Smooth muscle cell (in vitro differentiated cells): Measurements from ENCODE around the gene TRPC4AP. TPM values are rescaled to one million over a fixed set of nuclear protein-coding genes. Genes with fewer than 3 reads are reported as not detected.

Experiments
- DNase-seq: peaks from one replicate; lab custom pipeline; 2025; ENCODE audit not compliant: unreplicated experiment; lab: John Stamatoyannopoulos, UW
- H2AFZ ChIP-seq: fragments of 200-600 bp; sonication (generic); 2 replicates; pipeline ENCODE4 v1.6.0; 2016; ENCODE audit warnings: antibody characterized with exemption, low read depth, mild to moderate bottlenecking
- H3F3A ChIP-seq: fragments of 200-600 bp; sonication (generic); 2 replicates; pipeline ENCODE4 v1.6.0; 2017; ENCODE audit warnings: antibody characterized with exemption, low read depth
- H3K27ac ChIP-seq: fragments of 200-600 bp; sonication (generic); 2 replicates; pipeline ENCODE4 v1.5.1; 2016; ENCODE audit warnings: low read depth, mild to moderate bottlenecking
- H3K27me3 ChIP-seq: fragments of 200-600 bp; sonication (generic); 2 replicates; pipeline ENCODE4 v1.6.1; 2016; ENCODE audit warnings: low read depth, mild to moderate bottlenecking
- H3K36me3 ChIP-seq: fragments of 200-600 bp; sonication (generic); 2 replicates; pipeline ENCODE4 v1.5.1; 2016; ENCODE audit warnings: low read depth
- H3K4me1 ChIP-seq: fragments of 200-600 bp; sonication (generic); 2 replicates; pipeline ENCODE4 v1.5.1; 2016; ENCODE audit warnings: low read depth
- H3K4me2 ChIP-seq: fragments of 200-600 bp; sonication (generic); 2 replicates; pipeline ENCODE4 v1.6.0; 2016; ENCODE audit warnings: mild to moderate bottlenecking
- H3K4me3 ChIP-seq: fragments of 200-600 bp; sonication (generic); 2 replicates; pipeline ENCODE4 v1.5.1; 2016; ENCODE audit warnings: mild to moderate bottlenecking
- H3K79me2 ChIP-seq: fragments of 200-600 bp; sonication (generic); 2 replicates; pipeline ENCODE4 v1.6.0; 2016; ENCODE audit warnings: low read depth, mild to moderate bottlenecking
- H3K9ac ChIP-seq: fragments of 200-600 bp; sonication (generic); 2 replicates; pipeline ENCODE4 v1.6.0; 2016; ENCODE audit warnings: low read depth
- H3K9me3 ChIP-seq: fragments of 200-600 bp; sonication (generic); replicated peaks from 2 replicates; pipeline ENCODE4 v1.5.1; 2016; ENCODE audit warnings: low read depth
- H4K20me1 ChIP-seq: fragments of 200-600 bp; sonication (generic); 2 replicates; pipeline ENCODE4 v1.6.0; 2016; ENCODE audit warnings: low read depth
- WGBS: methylation state at CpG from one replicate; pipeline ENCODE4 v1.1.7; 2016; ENCODE audit warnings: low lambda C conversion rate; 5-methylcytosine and 5-hydroxymethylcytosine counted together
- polyA plus RNA-seq: library from polyadenylated mRNA; unstranded; fragments of >200 nt; fragmentation: Nextera tagmentation; extraction: Ambion mirVana; gene quantifications from 2 replicates; pipeline ENCODE4 v1.2.1, GENCODE V29; 2016
- total RNA-seq: library from RNA; depleted of rRNA; stranded (reverse); fragments of >200 nt; gene quantifications from 2 replicates; pipeline ENCODE4 v1.2.3, GENCODE V29; 2014
- TF ChIP-seq, protein P1 (sequence below): fragments of 200-600 bp; sonication (generic); IDR thresholded peaks from 2 replicates; pipeline ENCODE4 v1.5.1; 2017; ENCODE audit warnings: borderline replicate concordance, mild to moderate bottlenecking, antibody characterized with exemption; ENCODE audit not compliant: insufficient read depth, poor library complexity, severe bottlenecking

The TRPC4AP gene
- total and polyA plus RNA-seq, 2 experiments from 2014 or later: 77.3 to 95.4 TPM

DNA sequence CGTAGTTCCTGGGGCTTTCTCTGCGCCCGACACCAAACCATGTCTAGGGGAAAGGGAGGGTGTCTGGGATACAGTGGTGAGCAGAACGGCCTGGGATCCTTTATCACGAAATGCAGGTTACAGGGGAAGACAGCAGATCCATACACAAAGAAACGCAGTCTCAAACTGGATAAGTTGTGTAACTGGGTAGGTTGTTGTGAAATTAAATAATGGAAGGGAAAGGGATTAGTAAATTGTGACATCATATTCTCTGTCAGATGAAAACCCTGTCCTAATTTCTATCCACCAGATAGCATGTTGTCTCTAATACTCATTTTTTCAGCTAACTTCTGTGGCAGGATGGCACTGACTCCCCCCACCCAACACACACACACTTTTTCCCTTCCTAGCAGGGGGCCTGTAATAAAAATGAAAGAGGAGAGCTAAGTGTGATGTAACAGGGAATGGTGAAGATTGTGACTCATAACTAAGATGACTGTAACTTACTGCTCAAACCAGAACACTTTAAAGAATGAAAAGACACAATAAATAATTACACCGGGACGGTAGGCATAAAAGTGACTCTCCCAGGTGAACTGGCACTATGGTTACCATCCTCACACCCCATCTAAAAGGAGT is 769 bp upstream of the TRPC4AP start:
- Histone ChIP-seq H3F3A (peaks cover 7% of the 10 kb centered on the region), H3K4me1 (peaks cover 11% of the 10 kb centered on the region), H3K36me3 (no peaks in the 10 kb centered on the region), H3K4me2 (peak overlapping the region; percentile 96), H2AFZ (peak overlapping the region; percentile 83), H3K27ac (peak overlapping the region; percentile 95), H3K27me3 (no peaks in the 10 kb centered on the region), H3K79me2 (peaks cover 42% of the 10 kb centered on the region), H3K9me3 (no peaks in the 10 kb centered on the region), H4K20me1 (peaks cover 35% of the 10 kb centered on the region), H3K9ac (peak overlapping the region; percentile 92), H3K4me3 (peak overlapping the region; percentile 90)
- no peak for DNase-seq
- WGBS: 51% methylated on average over 8 of the region's 8 CpGs
- TF ChIP-seq, protein P1, sequence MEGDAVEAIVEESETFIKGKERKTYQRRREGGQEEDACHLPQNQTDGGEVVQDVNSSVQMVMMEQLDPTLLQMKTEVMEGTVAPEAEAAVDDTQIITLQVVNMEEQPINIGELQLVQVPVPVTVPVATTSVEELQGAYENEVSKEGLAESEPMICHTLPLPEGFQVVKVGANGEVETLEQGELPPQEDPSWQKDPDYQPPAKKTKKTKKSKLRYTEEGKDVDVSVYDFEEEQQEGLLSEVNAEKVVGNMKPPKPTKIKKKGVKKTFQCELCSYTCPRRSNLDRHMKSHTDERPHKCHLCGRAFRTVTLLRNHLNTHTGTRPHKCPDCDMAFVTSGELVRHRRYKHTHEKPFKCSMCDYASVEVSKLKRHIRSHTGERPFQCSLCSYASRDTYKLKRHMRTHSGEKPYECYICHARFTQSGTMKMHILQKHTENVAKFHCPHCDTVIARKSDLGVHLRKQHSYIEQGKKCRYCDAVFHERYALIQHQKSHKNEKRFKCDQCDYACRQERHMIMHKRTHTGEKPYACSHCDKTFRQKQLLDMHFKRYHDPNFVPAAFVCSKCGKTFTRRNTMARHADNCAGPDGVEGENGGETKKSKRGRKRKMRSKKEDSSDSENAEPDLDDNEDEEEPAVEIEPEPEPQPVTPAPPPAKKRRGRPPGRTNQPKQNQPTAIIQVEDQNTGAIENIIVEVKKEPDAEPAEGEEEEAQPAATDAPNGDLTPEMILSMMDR: no peak

- WGBS: 2% methylated on average over 25 of the region's 28 CpGs
- peak overlapping the region; percentile 95 for H3K27ac ChIP-seq
- peaks cover 11% of the 10 kb centered on the region for H3K4me1 ChIP-seq
- peak overlapping the region; percentile 83 for H2AFZ ChIP-seq
- no peaks in the 10 kb centered on the region for H3K36me3 ChIP-seq
- peaks cover 56% of the 10 kb centered on the region for H3K79me2 ChIP-seq
- H3K4me3 ChIP-seq: peak overlapping the region; percentile 90
- peaks cover 7% of the 10 kb centered on the region for H3F3A ChIP-seq
- DNase-seq: no peak
- H3K9ac ChIP-seq: peak overlapping the region; percentile 92
- H4K20me1 ChIP-seq: peaks cover 49% of the 10 kb centered on the region
- H3K9me3 ChIP-seq: no peaks in the 10 kb centered on the region
- TF ChIP-seq, protein P1: no peak
- H3K27me3 ChIP-seq: no peaks in the 10 kb centered on the region
- H3K4me2 ChIP-seq: peak overlapping the region; percentile 96
Measured at GRCh38 chr20:35091816-35092523, 637 bp downstream of the TRPC4AP start.

DNA sequence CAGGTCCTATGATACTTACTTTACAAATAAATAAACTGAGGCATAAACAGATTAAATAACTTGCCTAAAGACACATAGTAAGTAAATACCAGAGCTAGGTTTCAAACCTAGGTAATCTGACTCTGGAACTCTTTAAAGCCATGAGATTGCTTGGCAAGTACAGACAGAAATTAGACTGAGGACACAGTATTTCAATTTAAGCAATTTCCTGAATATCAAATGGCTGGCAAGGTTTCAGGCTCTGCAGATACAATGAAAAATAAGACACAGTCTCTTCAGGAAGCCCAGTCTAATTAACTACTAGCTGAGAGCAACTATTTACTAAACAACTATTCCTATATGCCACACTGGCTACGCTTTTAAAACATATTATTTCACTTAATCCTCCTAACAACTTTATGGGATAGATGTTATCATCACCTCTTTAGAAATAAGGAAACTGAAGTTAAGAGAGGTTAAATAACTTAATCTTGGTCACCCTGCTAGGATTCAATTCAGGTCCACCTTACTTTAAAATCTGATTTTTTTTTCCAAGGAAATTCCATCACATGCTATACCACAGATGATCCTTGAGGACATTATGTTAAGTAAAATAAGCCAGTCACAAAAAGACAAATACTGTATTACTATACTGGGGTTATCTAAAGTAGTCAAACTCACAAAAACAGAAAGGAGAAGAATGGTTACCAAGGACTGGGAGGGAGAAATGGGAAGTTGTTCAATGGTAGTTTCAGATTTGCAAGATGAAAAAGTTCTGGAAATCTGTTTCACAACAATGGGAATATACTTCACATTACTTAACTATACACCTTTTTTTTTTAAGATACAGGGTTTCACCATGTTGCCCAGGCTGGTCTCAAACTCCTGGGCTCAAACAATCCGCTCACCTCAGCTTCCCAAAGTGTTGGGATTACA is 4.1 kb downstream of the TRPC4AP start:
- Histone ChIP-seq H3K79me2 (peaks cover 91% of the 10 kb centered on the region), H3K9ac (no peak overlapping the region), H3K4me3 (no peak overlapping the region), H2AFZ (no peak overlapping the region), H3K36me3 (no peaks in the 10 kb centered on the region), H3K4me2 (no peak overlapping the region), H3K27me3 (no peaks in the 10 kb centered on the region), H3F3A (peaks cover 7% of the 10 kb centered on the region), H3K27ac (no peak overlapping the region), H3K4me1 (peaks cover 11% of the 10 kb centered on the region), H3K9me3 (no peaks in the 10 kb centered on the region), H4K20me1 (peaks cover 83% of the 10 kb centered on the region)
- DNase-seq: no peak
- TF ChIP-seq, protein P1: no peak
- 86% methylated on average over 2 of the region's 2 CpGs for WGBS
